Measurements from ENCODE around the gene FTO. TPM values are rescaled to one million over a fixed set of nuclear protein-coding genes. Genes with fewer than 3 reads are reported as not detected.

Gene FTO
- total RNA-seq, 1 experiment from 2014 or later: 55.0 TPM

GRCh38 chr16:53936052-53936451, 232.1 kb downstream of the FTO start:
- no peak for TF ChIP-seq CTCF (IDR thresholded peaks at IDR 0.05; ENCODE audit: unreplicated experiment)
- Mint-ChIP-seq H3K36me3 (ENCODE audit: insufficient read depth, unreplicated experiment) (peaks cover 31% of the 10 kb centered on the region), H3K27ac (ENCODE audit: low read depth, unreplicated experiment) (no peak overlapping the region), H3K27me3 (ENCODE audit: insufficient read depth, unreplicated experiment) (no peaks in the 10 kb centered on the region), H3K9me3 (ENCODE audit: unreplicated experiment) (no peaks in the 10 kb centered on the region), H3K4me3 (ENCODE audit: unreplicated experiment) (no peak overlapping the region), H3K4me1 (ENCODE audit: insufficient read depth, unreplicated experiment) (no peaks in the 10 kb centered on the region)
- no peak for DNase-seq (ENCODE audit: unreplicated experiment)
- no TSS peak for BruUV-seq (replicated peaks)
- POLR2A ChIA-PET: no interaction called here
- CTCF ChIA-PET: no interaction called here
- intact Hi-C loops (cut with micrococcal nuclease): no loop called here

GRCh38 chr16:53936529-53936928, 232.6 kb downstream of the FTO start:
- H3K36me3 Mint-ChIP-seq (ENCODE audit: insufficient read depth, unreplicated experiment): peaks cover 31% of the 10 kb centered on the region
- H3K9me3 Mint-ChIP-seq (ENCODE audit: unreplicated experiment): no peaks in the 10 kb centered on the region
- ChIA-PET CTCF (interaction anchor here (0.6 kb wide), 1 partner anchor 187 kb away, joined by 3 read pairs; no protein-coding TSS in a partner anchor), POLR2A (no interaction called here)
- no peak for TF ChIP-seq CTCF (IDR thresholded peaks at IDR 0.05; ENCODE audit: unreplicated experiment)
- no TSS peak for BruUV-seq (replicated peaks)
- intact Hi-C loops (cut with micrococcal nuclease): no loop called here
- H3K27me3 Mint-ChIP-seq (ENCODE audit: insufficient read depth, unreplicated experiment): no peaks in the 10 kb centered on the region
- no peaks in the 10 kb centered on the region for H3K4me1 Mint-ChIP-seq (ENCODE audit: insufficient read depth, unreplicated experiment)
- no peak overlapping the region for H3K4me3 Mint-ChIP-seq (ENCODE audit: unreplicated experiment)
- no peak overlapping the region for H3K27ac Mint-ChIP-seq (ENCODE audit: low read depth, unreplicated experiment)
- no peak for DNase-seq (ENCODE audit: unreplicated experiment)

GRCh38 chr16:53937161-53937880, 233.4 kb downstream of the FTO start:
- no peak for DNase-seq (ENCODE audit: unreplicated experiment)
- no peak overlapping the region for H3K4me3 Mint-ChIP-seq (ENCODE audit: unreplicated experiment)
- ChIA-PET POLR2A (interaction anchor here (0.7 to 1.2 kb wide), 2 partner anchors 13 to 249 kb away, joined by 3 read pairs; no protein-coding TSS in a partner anchor), CTCF (interaction anchor here (0.6 kb wide), 2 partner anchors 174 to 187 kb away, joined by 3 to 4 read pairs; no protein-coding TSS in a partner anchor)
- intact Hi-C loops (cut with micrococcal nuclease): no loop called here
- no peaks in the 10 kb centered on the region for H3K27me3 Mint-ChIP-seq (ENCODE audit: insufficient read depth, unreplicated experiment)
- no peak for TF ChIP-seq CTCF (IDR thresholded peaks at IDR 0.05; ENCODE audit: unreplicated experiment)
- H3K36me3 Mint-ChIP-seq (ENCODE audit: insufficient read depth, unreplicated experiment): peaks cover 31% of the 10 kb centered on the region
- no peaks in the 10 kb centered on the region for H3K9me3 Mint-ChIP-seq (ENCODE audit: unreplicated experiment)
- no peak overlapping the region for H3K27ac Mint-ChIP-seq (ENCODE audit: low read depth, unreplicated experiment)
- H3K4me1 Mint-ChIP-seq (ENCODE audit: insufficient read depth, unreplicated experiment): no peaks in the 10 kb centered on the region
- no TSS peak for BruUV-seq (replicated peaks)

- Mint-ChIP-seq H3K27ac (ENCODE audit: low read depth, unreplicated experiment) (no peak overlapping the region), H3K4me1 (ENCODE audit: insufficient read depth, unreplicated experiment) (peaks cover 6% of the 10 kb centered on the region), H3K36me3 (ENCODE audit: insufficient read depth, unreplicated experiment) (peaks cover 6% of the 10 kb centered on the region), H3K4me3 (ENCODE audit: unreplicated experiment) (no peak overlapping the region), H3K27me3 (ENCODE audit: insufficient read depth, unreplicated experiment) (no peaks in the 10 kb centered on the region), H3K9me3 (ENCODE audit: unreplicated experiment) (no peaks in the 10 kb centered on the region)
- no peak for TF ChIP-seq CTCF (IDR thresholded peaks at IDR 0.05; ENCODE audit: unreplicated experiment)
- ChIA-PET CTCF (interaction anchor here (0.8 kb wide), 1 partner anchor 198 kb away, joined by 3 read pairs; no protein-coding TSS in a partner anchor), POLR2A (interaction anchor here (1.4 kb wide), 1 partner anchor 31 kb away, joined by 6 read pairs; no protein-coding TSS in a partner anchor)
- peak; percentile 61 for DNase-seq (ENCODE audit: unreplicated experiment)
- intact Hi-C loops (cut with micrococcal nuclease): loop anchor here (10.0 kb wide), 1 partner anchor 169 kb away; no protein-coding TSS in a partner anchor
- BruUV-seq (replicated peaks): no TSS peak
These were observed 240.1 kb downstream of the FTO start for GRCh38 chr16:53944025-53944424.

Data from MCF 10A (cell line).